H9 (cell line): Measurements from ENCODE around the gene RBM44. TPM values are rescaled to one million over a fixed set of nuclear protein-coding genes. Genes with fewer than 3 reads are reported as not detected.

Source experiments
- DNase-seq: peaks from one replicate; pipeline ENCODE4 v3.0.0-alpha.2; 2017
- H2AFZ ChIP-seq: one replicate; pipeline ENCODE4 v1.6.1; 2013; ENCODE audit warnings: mild to moderate bottlenecking, low read length, control low read depth, moderate library complexity
- H2AK5ac ChIP-seq: 2 replicates; pipeline ENCODE4 v1.6.1; 2013; ENCODE audit warnings: low read length, control low read depth, mixed read lengths; ENCODE audit not compliant: insufficient read length
- H2BK120ac ChIP-seq: one replicate; pipeline ENCODE4 v1.6.1; 2013; ENCODE audit warnings: low read depth, mild to moderate bottlenecking, low read length, control low read depth, inconsistent platforms; ENCODE audit not compliant: poor library complexity, severe bottlenecking
- H2BK12ac ChIP-seq: 2 replicates; pipeline ENCODE4 v1.6.1; 2013; ENCODE audit warnings: low read length, control low read depth, mixed read lengths, low read depth; ENCODE audit not compliant: insufficient read length
- H2BK15ac ChIP-seq: 2 replicates; pipeline ENCODE4 v1.6.1; 2013; ENCODE audit warnings: low read depth, low read length, control low read depth
- H2BK20ac ChIP-seq: one replicate; pipeline ENCODE4 v1.6.1; 2013; ENCODE audit warnings: low read depth, mild to moderate bottlenecking, low read length, control low read depth, inconsistent platforms; ENCODE audit not compliant: poor library complexity, severe bottlenecking
- H2BK5ac ChIP-seq: 2 replicates; pipeline ENCODE4 v1.6.1; 2013; ENCODE audit warnings: low read length, control low read depth, mixed read lengths; ENCODE audit not compliant: insufficient read length
- H3K14ac ChIP-seq: 2 replicates; pipeline ENCODE4 v1.6.1; 2013; ENCODE audit warnings: low read length, control low read depth; ENCODE audit not compliant: insufficient read depth
- H3K18ac ChIP-seq: 2 replicates; pipeline ENCODE4 v1.6.1; 2013; ENCODE audit warnings: low read depth, mild to moderate bottlenecking, mixed read lengths, low read length, control low read depth; ENCODE audit not compliant: insufficient read length
- H3K23ac ChIP-seq: 2 replicates; pipeline ENCODE4 v1.6.1; 2013; ENCODE audit warnings: low read length, control low read depth, mixed read lengths, low read depth; ENCODE audit not compliant: insufficient read length
- H3K23me2 ChIP-seq: 2 replicates; pipeline ENCODE4 v1.6.1; 2013; ENCODE audit warnings: low read depth, mild to moderate bottlenecking, mixed read lengths, low read length, control low read depth; ENCODE audit not compliant: insufficient read length, poor library complexity, severe bottlenecking
- H3K27ac ChIP-seq: 2 replicates; pipeline ENCODE4 v1.5.1; 2013; ENCODE audit warnings: low read length, control low read depth, mixed read lengths, low read depth; ENCODE audit not compliant: insufficient read length
- H3K27me3 ChIP-seq: 2 replicates; pipeline ENCODE4 v1.6.1; 2013; ENCODE audit warnings: low read length, control low read depth, inconsistent platforms; ENCODE audit not compliant: insufficient read depth
- H3K4ac ChIP-seq: 2 replicates; pipeline ENCODE4 v1.6.1; 2013; ENCODE audit warnings: low read depth, mild to moderate bottlenecking, control low read depth, inconsistent platforms, low read length, moderate library complexity
- H3K4me1 ChIP-seq: 2 replicates; pipeline ENCODE4 v1.6.1; 2013; ENCODE audit warnings: low read length, control low read depth, inconsistent platforms; ENCODE audit not compliant: insufficient read depth
- H3K4me2 ChIP-seq: 2 replicates; pipeline ENCODE4 v1.6.1; 2013; ENCODE audit warnings: low read length, control low read depth, mixed read lengths; ENCODE audit not compliant: insufficient read length, insufficient read depth
- H3K56ac ChIP-seq: 2 replicates; pipeline ENCODE4 v1.6.1; 2013; ENCODE audit warnings: low read depth, mild to moderate bottlenecking, mixed read lengths, low read length, control low read depth; ENCODE audit not compliant: insufficient read length
- H3K79me1 ChIP-seq: 2 replicates; pipeline ENCODE4 v1.6.1; 2013; ENCODE audit warnings: low read depth, mild to moderate bottlenecking, moderate library complexity, low read length, control low read depth, inconsistent platforms; ENCODE audit not compliant: insufficient read depth, poor library complexity, severe bottlenecking
- H3K79me2 ChIP-seq: 2 replicates; pipeline ENCODE4 v1.6.1; 2013; ENCODE audit warnings: low read length, control low read depth, inconsistent platforms; ENCODE audit not compliant: insufficient read depth
- H3K9ac ChIP-seq: 2 replicates; pipeline ENCODE4 v1.6.1; 2013; ENCODE audit warnings: low read length, control low read depth, mixed read lengths; ENCODE audit not compliant: insufficient read length; ENCODE audit errors: extremely low read depth
- H3K9me3 ChIP-seq: one replicate; pipeline ENCODE4 v1.6.1; 2013; ENCODE audit warnings: low read depth, low read length, inconsistent platforms; ENCODE audit not compliant: control insufficient read depth
- H3T11ph ChIP-seq: one replicate; pipeline ENCODE4 v1.6.1; 2013; ENCODE audit warnings: mild to moderate bottlenecking, low read length, control low read depth, inconsistent platforms
- H4K20me1 ChIP-seq: one replicate; pipeline ENCODE4 v1.6.1; 2013; ENCODE audit not compliant: control insufficient read depth, insufficient read length, insufficient read depth
- H4K5ac ChIP-seq: 2 replicates; pipeline ENCODE4 v1.6.1; 2013; ENCODE audit warnings: low read depth, mild to moderate bottlenecking, mixed read lengths, low read length, control low read depth; ENCODE audit not compliant: insufficient read length
- H4K8ac ChIP-seq: replicated peaks from 2 replicates; pipeline ENCODE4 v1.6.1; 2013; ENCODE audit warnings: low read length, control low read depth, mixed read lengths, low read depth; ENCODE audit not compliant: insufficient read length
- H4K91ac ChIP-seq: 2 replicates; pipeline ENCODE4 v1.6.1; 2013; ENCODE audit warnings: low read depth, mild to moderate bottlenecking, moderate library complexity, mixed read lengths, low read length, control low read depth; ENCODE audit not compliant: insufficient read length
- H3K27ac Mint-ChIP-seq, 3 experiments: 2 replicates in 2 of 3; 3 replicates in 1 of 3; pipeline ENCODE4 v1.8.0; 2020 to 2021; ENCODE audit warnings: mixed read lengths in 3 of 3, mild to moderate bottlenecking in 1 of 3, moderate library complexity in 1 of 3
- H3K27me3 Mint-ChIP-seq: 2 replicates; pipeline ENCODE4 v1.8.0; 2021; ENCODE audit warnings: low read depth, mild to moderate bottlenecking, moderate library complexity, mixed read lengths
- H3K36me3 Mint-ChIP-seq, 3 experiments: 2 replicates in 2 of 3; 3 replicates in 1 of 3; pipeline ENCODE4 v1.8.0; 2020 to 2021; ENCODE audit warnings: low read depth in 3 of 3, mixed read lengths in 3 of 3; ENCODE audit not compliant: insufficient read depth in 1 of 3
- H3K4me1 Mint-ChIP-seq, 2 experiments: 2 replicates each; pipeline ENCODE4 v1.8.0; 2020; ENCODE audit warnings: mixed read lengths in 2 of 2
- H3K4me3 Mint-ChIP-seq, 2 experiments: 2 replicates in 1 of 2; 3 replicates in 1 of 2; pipeline ENCODE4 v1.8.0; 2020 to 2021; ENCODE audit warnings: mild to moderate bottlenecking in 2 of 2, mixed read lengths in 2 of 2, moderate library complexity in 1 of 2
- H3K9me3 Mint-ChIP-seq, 2 experiments: 2 replicates in 1 of 2; 3 replicates in 1 of 2; pipeline ENCODE4 v1.8.0; 2020; ENCODE audit warnings: mild to moderate bottlenecking in 2 of 2, mixed read lengths in 2 of 2, moderate library complexity in 1 of 2
- CTCF ChIP-seq: fragments of 200-600 bp; sonication (generic); conservative IDR thresholded peaks from 3 replicates; pipeline ENCODE4 v1.8.0; 2021; ENCODE audit warnings: antibody characterized with exemption, mild to moderate bottlenecking
- WGBS: extraction: QIAGEN DNeasy Blood & Tissue Kit; methylation state at CpG from one replicate; pipeline ENCODE4 v1.1.7; 2013; ENCODE audit warnings: missing lambda C conversion rate, low lambda C conversion rate, mixed read lengths; ENCODE audit not compliant: insufficient read length; ENCODE audit errors: extremely low coverage; 5-methylcytosine and 5-hydroxymethylcytosine counted together
- total RNA-seq: library from RNA; stranded (reverse); gene quantifications from 2 replicates; pipeline ENCODE4 v1.2.1, GENCODE V29; 2021

RBM44 gene
- total RNA-seq, 1 experiment from 2014 or later: 0.15 TPM

DNA sequence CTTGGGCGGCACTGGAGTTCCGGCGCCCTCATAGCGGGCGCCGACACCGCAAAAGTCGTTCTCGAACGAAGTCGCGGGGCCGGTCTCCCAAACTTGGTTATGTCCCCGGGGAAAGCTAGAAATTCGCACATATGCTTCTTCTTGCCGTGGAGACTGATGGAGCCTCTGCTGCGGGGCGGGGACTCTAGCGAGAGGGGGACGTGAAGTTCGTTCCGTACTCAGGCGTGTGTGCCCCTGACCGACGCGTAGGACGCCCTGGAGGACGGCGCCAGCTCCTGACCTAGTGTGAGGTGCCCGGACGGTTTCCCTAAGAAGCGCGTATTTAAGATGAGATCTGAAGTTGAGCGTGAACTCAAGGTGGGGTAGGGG is 465 bp downstream of the RBM44 start:
- H3K4me1 ChIP-seq: no peaks in the 10 kb centered on the region
- no peak overlapping the region for H4K8ac ChIP-seq
- no peaks in the 10 kb centered on the region for H3K79me1 ChIP-seq
- H2BK12ac ChIP-seq: no peak overlapping the region
- no peaks in the 10 kb centered on the region for H3K23me2 ChIP-seq
- Mint-ChIP-seq H3K27me3 (no peaks in the 10 kb centered on the region; the same call in 1 of the 2 replicates), H3K27ac (no peak overlapping the region), H3K36me3 (no peaks in the 10 kb centered on the region), H3K4me1 (no peaks in the 10 kb centered on the region), H3K9me3 (peaks cover 1 to 9% of the 10 kb centered on the region in 2 experiments; a peak in 2 of 5 replicates), H3K4me3 (no peak overlapping the region)
- no peak for DNase-seq
- no peak overlapping the region for H3K27ac ChIP-seq
- no peak overlapping the region for H2BK15ac ChIP-seq
- no peak for TF ChIP-seq CTCF
- H3K23ac ChIP-seq: no peak overlapping the region
- no peaks in the 10 kb centered on the region for H3K27me3 ChIP-seq
- H3K9ac ChIP-seq: no peak overlapping the region
- H2BK20ac ChIP-seq: no peak overlapping the region
- no peak overlapping the region for H3K4ac ChIP-seq
- H4K5ac ChIP-seq: no peak overlapping the region
- H3T11ph ChIP-seq: no peak overlapping the region
- H3K4me2 ChIP-seq: no peak overlapping the region
- no peak overlapping the region for H3K18ac ChIP-seq
- no peak overlapping the region for H4K91ac ChIP-seq
- H2BK120ac ChIP-seq: no peak overlapping the region
- H4K20me1 ChIP-seq: no peaks in the 10 kb centered on the region
- WGBS: no CpG with 5 or more reads among the region's 34 CpGs
- no peak overlapping the region for H2BK5ac ChIP-seq
- no peaks in the 10 kb centered on the region for H3K9me3 ChIP-seq
- no peaks in the 10 kb centered on the region for H3K79me2 ChIP-seq
- no peak overlapping the region for H2AK5ac ChIP-seq
- H2AFZ ChIP-seq: no peak overlapping the region
- H3K14ac ChIP-seq: no peak overlapping the region
- H3K56ac ChIP-seq: no peak overlapping the region
